SU-DHL-6 (cell line): ENCODE data around the gene FAM217B.

Source experiments
- H2AFZ ChIP-seq: fragments of 200-600 bp; sonication (generic); 2 replicates; pipeline ENCODE4 v1.6.1; 2014; ENCODE audit warnings: low read depth, mild to moderate bottlenecking, moderate library complexity, mixed read lengths, antibody characterized with exemption, low read length; ENCODE audit not compliant: severe bottlenecking
- H3F3A ChIP-seq: fragments of 200-600 bp; shearing (Covaris generic); 2 replicates; pipeline ENCODE4 v1.6.0; 2016; ENCODE audit warnings: antibody characterized with exemption, mild to moderate bottlenecking; ENCODE audit not compliant: insufficient read depth
- H3K27ac ChIP-seq: fragments of 200-600 bp; sonication (generic); 2 replicates; pipeline ENCODE4 v1.5.1; 2016; ENCODE audit warnings: low read depth, mild to moderate bottlenecking, low read length, moderate library complexity, mixed read lengths
- H3K27me3 ChIP-seq: fragments of 200-600 bp; sonication (generic), shearing (Covaris generic); 2 replicates; pipeline ENCODE4 v1.6.0; 2014; ENCODE audit warnings: mild to moderate bottlenecking, low read length
- H3K36me3 ChIP-seq: fragments of 200-600 bp; sonication (generic); 2 replicates; pipeline ENCODE4 v1.6.1; 2014; ENCODE audit warnings: mild to moderate bottlenecking, low read length, mixed read lengths
- H3K4me2 ChIP-seq: fragments of 300-600, 200-600 bp; shearing (Covaris generic), sonication (generic); 2 replicates; pipeline ENCODE4 v1.6.0; 2014; ENCODE audit warnings: low read length, low read depth, mild to moderate bottlenecking; ENCODE audit not compliant: poor library complexity, severe bottlenecking
- H3K4me3 ChIP-seq: fragments of 200-600 bp; sonication (generic); 2 replicates; pipeline ENCODE4 v1.5.1; 2014; ENCODE audit warnings: antibody characterized with exemption, low read length, mild to moderate bottlenecking, mixed read lengths; ENCODE audit not compliant: insufficient read depth, poor library complexity, severe bottlenecking
- H3K79me2 ChIP-seq: fragments of 200-600 bp; sonication (generic); 2 replicates; pipeline ENCODE4 v1.6.1; 2014; ENCODE audit warnings: mild to moderate bottlenecking, low read length, moderate library complexity; ENCODE audit not compliant: insufficient read depth
- H3K9ac ChIP-seq: fragments of 200-600 bp; sonication (generic); 2 replicates; pipeline ENCODE4 v1.7.0; 2014; ENCODE audit warnings: mild to moderate bottlenecking, low read length
- H3K9me2 ChIP-seq: fragments of 200-600 bp; sonication (generic); replicated peaks from 2 replicates; pipeline ENCODE4 v1.6.1; 2014; ENCODE audit warnings: low read length; ENCODE audit not compliant: insufficient read depth
- H3K9me3 ChIP-seq: fragments of 200-600 bp; sonication (generic); 2 replicates; pipeline ENCODE4 v1.6.1; 2014; ENCODE audit warnings: low read length, mixed read lengths; ENCODE audit not compliant: insufficient read depth
- H4K20me1 ChIP-seq: fragments of 200-600 bp; sonication (generic); 2 replicates; pipeline ENCODE4 v1.6.1; 2014; ENCODE audit warnings: low read depth, mild to moderate bottlenecking, antibody characterized with exemption, low read length, moderate library complexity, mixed read lengths
- EZH2phosphoT487 ChIP-seq: fragments of 200-600 bp; sonication (generic), shearing (Covaris generic); conservative IDR thresholded peaks from 2 replicates; pipeline ENCODE4 v1.6.1; 2018; ENCODE audit warnings: mild to moderate bottlenecking, antibody characterized with exemption, low read length, moderate library complexity, mixed read lengths
- TF ChIP-seq, protein P1 (sequence below): fragments of 200-600 bp; sonication (generic); IDR thresholded peaks from one replicate; pipeline ENCODE4 v1.5.1; 2017; ENCODE audit warnings: antibody characterized with exemption, mild to moderate bottlenecking, low read length, moderate library complexity; ENCODE audit not compliant: insufficient read depth, poor library complexity, severe bottlenecking

The FAM217B gene

DNA sequence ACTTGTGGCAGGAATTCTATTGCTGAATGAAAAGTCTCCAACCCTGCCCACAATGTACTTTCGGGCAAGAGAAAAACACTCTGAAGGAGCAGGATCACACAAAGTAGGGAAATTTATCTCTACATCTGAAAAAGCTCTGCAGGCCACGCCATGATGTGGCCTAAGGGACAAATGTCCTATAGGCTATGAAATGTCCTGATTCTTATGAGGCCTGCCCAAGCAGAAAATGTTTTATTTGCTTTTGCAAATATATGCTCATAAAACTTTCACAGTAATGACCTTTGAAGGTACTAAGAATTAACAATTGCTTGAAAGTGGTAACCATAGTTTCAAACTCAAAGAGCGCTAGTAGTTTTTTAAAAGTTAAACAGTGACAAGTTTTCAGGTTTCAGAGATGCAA is 37.7 kb upstream of the FAM217B start:
- H3K36me3 ChIP-seq: no peaks in the 10 kb centered on the region
- H3K4me2 ChIP-seq: no peak overlapping the region
- no peaks in the 10 kb centered on the region for H4K20me1 ChIP-seq
- no peak overlapping the region for H3K4me3 ChIP-seq
- no peaks in the 10 kb centered on the region for H3K9me3 ChIP-seq
- H3K27ac ChIP-seq: no peak overlapping the region
- H3K9me2 ChIP-seq: no peaks in the 10 kb centered on the region
- H3K27me3 ChIP-seq: no peaks in the 10 kb centered on the region
- H2AFZ ChIP-seq: no peak overlapping the region
- H3F3A ChIP-seq: no peaks in the 10 kb centered on the region
- H3K9ac ChIP-seq: no peak overlapping the region
- TF ChIP-seq EZH2phosphoT487: no peak
- TF ChIP-seq, protein P1, sequence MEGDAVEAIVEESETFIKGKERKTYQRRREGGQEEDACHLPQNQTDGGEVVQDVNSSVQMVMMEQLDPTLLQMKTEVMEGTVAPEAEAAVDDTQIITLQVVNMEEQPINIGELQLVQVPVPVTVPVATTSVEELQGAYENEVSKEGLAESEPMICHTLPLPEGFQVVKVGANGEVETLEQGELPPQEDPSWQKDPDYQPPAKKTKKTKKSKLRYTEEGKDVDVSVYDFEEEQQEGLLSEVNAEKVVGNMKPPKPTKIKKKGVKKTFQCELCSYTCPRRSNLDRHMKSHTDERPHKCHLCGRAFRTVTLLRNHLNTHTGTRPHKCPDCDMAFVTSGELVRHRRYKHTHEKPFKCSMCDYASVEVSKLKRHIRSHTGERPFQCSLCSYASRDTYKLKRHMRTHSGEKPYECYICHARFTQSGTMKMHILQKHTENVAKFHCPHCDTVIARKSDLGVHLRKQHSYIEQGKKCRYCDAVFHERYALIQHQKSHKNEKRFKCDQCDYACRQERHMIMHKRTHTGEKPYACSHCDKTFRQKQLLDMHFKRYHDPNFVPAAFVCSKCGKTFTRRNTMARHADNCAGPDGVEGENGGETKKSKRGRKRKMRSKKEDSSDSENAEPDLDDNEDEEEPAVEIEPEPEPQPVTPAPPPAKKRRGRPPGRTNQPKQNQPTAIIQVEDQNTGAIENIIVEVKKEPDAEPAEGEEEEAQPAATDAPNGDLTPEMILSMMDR: no peak
- H3K79me2 ChIP-seq: no peaks in the 10 kb centered on the region

- Histone ChIP-seq H3F3A (no peaks in the 10 kb centered on the region), H4K20me1 (no peaks in the 10 kb centered on the region), H2AFZ (no peak overlapping the region)
These were observed 36.6 kb upstream of the FAM217B start for GRCh38 chr20:59903621-59904020.

GRCh38 chr20:59908855-59909254 is 31.3 kb upstream of the FAM217B start:
- Histone ChIP-seq H3K27ac (no peak overlapping the region), H3K4me2 (no peak overlapping the region)
- TF ChIP-seq, protein P1: no peak
- no peak for TF ChIP-seq EZH2phosphoT487

More at GRCh38 chr20:59903621-59904020, 36.6 kb upstream of the FAM217B start:
- no peaks in the 10 kb centered on the region for H3K9me2 ChIP-seq
- H3K79me2 ChIP-seq: no peaks in the 10 kb centered on the region
- no peaks in the 10 kb centered on the region for H3K9me3 ChIP-seq
- H3K4me2 ChIP-seq: no peak overlapping the region
- H3K4me3 ChIP-seq: no peak overlapping the region
- no peaks in the 10 kb centered on the region for H3K36me3 ChIP-seq
- H3K9ac ChIP-seq: no peak overlapping the region
- no peak overlapping the region for H3K27ac ChIP-seq
- TF ChIP-seq, protein P1: no peak
- TF ChIP-seq EZH2phosphoT487: no peak
- no peaks in the 10 kb centered on the region for H3K27me3 ChIP-seq

More at GRCh38 chr20:59908855-59909254, 31.3 kb upstream of the FAM217B start:
- Histone ChIP-seq H3K4me3 (no peak overlapping the region), H2AFZ (no peak overlapping the region), H3F3A (no peaks in the 10 kb centered on the region), H3K9me2 (no peaks in the 10 kb centered on the region), H3K9ac (no peak overlapping the region), H3K27me3 (no peaks in the 10 kb centered on the region), H4K20me1 (no peaks in the 10 kb centered on the region), H3K79me2 (no peaks in the 10 kb centered on the region), H3K9me3 (no peaks in the 10 kb centered on the region), H3K36me3 (no peaks in the 10 kb centered on the region)
